Measurements from ENCODE around the gene ATP2A3. TPM values are rescaled to one million over a fixed set of nuclear protein-coding genes. Genes with fewer than 3 reads are reported as not detected.
A peak's percentile ranks its signal among the peaks of the same experiment; 100 is the strongest.

The ATP2A3 gene
- total RNA-seq, 1 donor from 2014 or later: 44.4 TPM

- peaks cover 37% of the 10 kb centered on the region for H3K4me1 ChIP-seq
- H3K4me3 ChIP-seq: no peak overlapping the region
- no peaks in the 10 kb centered on the region for H3K27me3 ChIP-seq
- no peaks in the 10 kb centered on the region for H3K36me3 ChIP-seq
- ATAC-seq (no peak), DNase-seq (no peak)
- H3K9me3 ChIP-seq: no peaks in the 10 kb centered on the region
- intact Hi-C loops (cut with DNase I): no loop called here
- no peak overlapping the region for H3K27ac ChIP-seq
- TF ChIP-seq, protein P1, sequence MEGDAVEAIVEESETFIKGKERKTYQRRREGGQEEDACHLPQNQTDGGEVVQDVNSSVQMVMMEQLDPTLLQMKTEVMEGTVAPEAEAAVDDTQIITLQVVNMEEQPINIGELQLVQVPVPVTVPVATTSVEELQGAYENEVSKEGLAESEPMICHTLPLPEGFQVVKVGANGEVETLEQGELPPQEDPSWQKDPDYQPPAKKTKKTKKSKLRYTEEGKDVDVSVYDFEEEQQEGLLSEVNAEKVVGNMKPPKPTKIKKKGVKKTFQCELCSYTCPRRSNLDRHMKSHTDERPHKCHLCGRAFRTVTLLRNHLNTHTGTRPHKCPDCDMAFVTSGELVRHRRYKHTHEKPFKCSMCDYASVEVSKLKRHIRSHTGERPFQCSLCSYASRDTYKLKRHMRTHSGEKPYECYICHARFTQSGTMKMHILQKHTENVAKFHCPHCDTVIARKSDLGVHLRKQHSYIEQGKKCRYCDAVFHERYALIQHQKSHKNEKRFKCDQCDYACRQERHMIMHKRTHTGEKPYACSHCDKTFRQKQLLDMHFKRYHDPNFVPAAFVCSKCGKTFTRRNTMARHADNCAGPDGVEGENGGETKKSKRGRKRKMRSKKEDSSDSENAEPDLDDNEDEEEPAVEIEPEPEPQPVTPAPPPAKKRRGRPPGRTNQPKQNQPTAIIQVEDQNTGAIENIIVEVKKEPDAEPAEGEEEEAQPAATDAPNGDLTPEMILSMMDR (IDR thresholded peaks at IDR 0.05): no peak
Observed at GRCh38 chr17:3912827-3913226, 51.4 kb downstream of the ATP2A3 start.

DNA sequence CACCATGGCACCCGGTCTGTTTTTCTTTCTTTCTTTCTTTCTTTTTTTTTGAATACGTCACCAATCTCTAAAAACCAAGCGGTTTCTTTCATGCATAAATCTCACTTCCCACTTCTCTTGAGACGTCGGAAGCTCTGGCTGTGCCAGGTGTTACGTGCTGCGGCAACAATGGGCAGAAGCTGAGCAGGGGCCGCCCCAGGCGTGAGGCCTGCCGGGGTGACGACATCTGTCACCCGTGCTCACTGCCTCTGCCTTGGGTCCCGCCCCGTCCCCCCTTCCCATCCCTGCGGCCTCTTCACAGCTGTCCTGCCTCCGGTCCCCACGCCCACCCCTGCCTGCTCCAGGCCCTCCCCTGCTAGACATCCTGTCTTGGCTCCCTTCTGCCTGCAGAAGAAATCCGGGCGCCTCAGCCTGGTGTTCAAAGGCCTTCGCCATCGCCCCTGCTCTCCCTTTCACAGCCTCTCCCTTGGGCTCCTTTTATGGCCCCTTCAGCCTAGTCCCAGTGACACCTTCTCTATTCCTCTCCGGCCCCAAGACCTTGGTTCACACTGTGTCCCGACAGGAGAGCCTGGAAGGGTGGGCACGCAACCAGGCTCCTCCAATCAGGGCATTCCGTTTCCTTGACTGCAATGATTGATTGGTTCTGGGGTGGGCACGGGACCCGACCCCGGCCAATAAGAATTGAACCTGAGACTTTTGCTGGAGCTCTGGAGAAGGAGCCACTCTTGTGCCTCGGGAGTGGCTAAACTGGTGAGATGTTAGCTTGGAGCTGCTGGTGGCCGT, 52.8 kb downstream of the ATP2A3 start:
- peaks cover 24% of the 10 kb centered on the region for H3K4me1 ChIP-seq
- H3K4me3 ChIP-seq: no peak overlapping the region
- H3K27ac ChIP-seq: no peak overlapping the region
- ATAC-seq (no peak), DNase-seq (no peak)
- no peaks in the 10 kb centered on the region for H3K9me3 ChIP-seq
- intact Hi-C loops (cut with DNase I): no loop called here
- H3K27me3 ChIP-seq: no peaks in the 10 kb centered on the region
- TF ChIP-seq, protein P1 (IDR thresholded peaks at IDR 0.05): no peak
- H3K36me3 ChIP-seq: no peaks in the 10 kb centered on the region

- intact Hi-C loops (cut with DNase I): no loop called here
- H3K9me3 ChIP-seq: no peaks in the 10 kb centered on the region
- H3K27me3 ChIP-seq: no peaks in the 10 kb centered on the region
- TF ChIP-seq, protein P1 (IDR thresholded peaks at IDR 0.05): no peak
- ATAC-seq (no peak), DNase-seq (no peak)
- H3K4me1 ChIP-seq: peaks cover 17% of the 10 kb centered on the region
- no peaks in the 10 kb centered on the region for H3K36me3 ChIP-seq
- no peak overlapping the region for H3K4me3 ChIP-seq
- no peak overlapping the region for H3K27ac ChIP-seq
Observed at GRCh38 chr17:3910420-3911270, 53.6 kb downstream of the ATP2A3 start.

DNA sequence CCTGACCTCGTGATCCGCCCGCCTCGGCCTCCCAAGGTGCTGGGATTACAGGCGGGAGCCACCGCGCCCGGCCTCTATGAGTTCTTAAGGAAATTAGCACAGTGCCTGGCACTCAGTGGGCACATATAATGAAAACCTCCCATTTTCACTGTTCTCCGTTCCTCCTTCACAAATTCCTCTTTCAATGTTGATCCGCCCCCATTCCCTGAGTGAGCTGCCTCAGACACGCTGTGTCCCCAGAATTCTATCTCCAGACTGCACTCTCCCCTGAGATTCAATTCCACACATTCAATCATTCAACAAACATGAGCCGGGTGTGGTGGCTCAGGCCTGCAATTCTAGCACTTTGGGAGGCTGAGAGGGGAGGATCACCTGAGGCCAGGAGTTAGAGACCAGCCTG, 55.0 kb downstream of the ATP2A3 start:
- H3K27me3 ChIP-seq: no peaks in the 10 kb centered on the region
- DNase-seq (no peak), ATAC-seq (no peak)
- H3K36me3 ChIP-seq: no peaks in the 10 kb centered on the region
- H3K27ac ChIP-seq: no peak overlapping the region
- no peak overlapping the region for H3K4me3 ChIP-seq
- TF ChIP-seq, protein P1 (IDR thresholded peaks at IDR 0.05): no peak
- intact Hi-C loops (cut with DNase I): no loop called here
- peaks cover 16% of the 10 kb centered on the region for H3K4me1 ChIP-seq
- H3K9me3 ChIP-seq: no peaks in the 10 kb centered on the region

- H3K4me3 ChIP-seq: no peak overlapping the region
- no peaks in the 10 kb centered on the region for H3K36me3 ChIP-seq
- H3K4me1 ChIP-seq: peaks cover 6% of the 10 kb centered on the region
- no peaks in the 10 kb centered on the region for H3K9me3 ChIP-seq
- ATAC-seq (peak; percentile 46), DNase-seq (no peak)
- no peak overlapping the region for H3K27ac ChIP-seq
- TF ChIP-seq, protein P1 (IDR thresholded peaks at IDR 0.05): peak; percentile 32
- H3K27me3 ChIP-seq: no peaks in the 10 kb centered on the region
- intact Hi-C loops (cut with DNase I): no loop called here
Observed at GRCh38 chr17:3907483-3908216, 56.6 kb downstream of the ATP2A3 start.
